Mucosa of descending colon (tissue), 3 donors: ENCODE measurements around the gene DLGAP4. TPM values are rescaled to one million over a fixed set of nuclear protein-coding genes. Genes with fewer than 3 reads are reported as not detected.

ENCODE experiments used
- ATAC-seq: fragments of 200-7000 bp; cut with Tn5 transposase; one replicate; pipeline ENCODE4 v1.9.1; 2020; ENCODE audit warnings: mild to moderate bottlenecking, moderate library complexity
- DNase-seq, 3 donors: peaks; one replicate each; pipeline ENCODE4 v3.0.0-alpha.2; 2020
- H3K36me3 ChIP-seq: fragments of 200-600 bp; one replicate; pipeline ENCODE4 v1.8.0; 2021; ENCODE audit warnings: low read depth, mild to moderate bottlenecking
- H3K4me1 ChIP-seq: fragments of 200-600 bp; one replicate; pipeline ENCODE4 v1.8.0; 2021; ENCODE audit warnings: low read depth, mild to moderate bottlenecking
- H3K4me3 ChIP-seq: fragments of 200-600 bp; one replicate; pipeline ENCODE4 v1.8.0; 2021; ENCODE audit warnings: mild to moderate bottlenecking
- H3K9me3 ChIP-seq: fragments of 200-600 bp; one replicate; pipeline ENCODE4 v1.8.0; 2021; ENCODE audit warnings: mild to moderate bottlenecking
- CTCF ChIP-seq: fragments of 200-600 bp; IDR thresholded peaks from one replicate; pipeline ENCODE4 v1.8.0; 2022; ENCODE audit warnings: antibody characterized with exemption, mild to moderate bottlenecking
- intact Hi-C, 2 donors: fragments of 100-400 bp; cut with DNase I in 1 of 2; cut with micrococcal nuclease in 1 of 2; formaldehyde crosslinking; loops; one replicate each; pipeline versions ENCODE4 v1.11.0 to v1.11.1; 2022; cut with DNase I, micrococcal nuclease
- total RNA-seq, 3 donors: library from RNA; stranded (reverse); fragmentation: NEBNext Ultra II Directional in 2 of 3; extraction: Animal tissue kit (Norgen Biotek cat#: 25700) in 2 of 3; gene quantifications; one replicate each; pipeline versions ENCODE4 v1.2.1 to v1.2.4, GENCODE V29; 2021 to 2023
- donor health status: DM: no; HTN: no; CAD: no; lungs with moderate emphysema.
- donor health status: DM: no; HTN: no; CAD: no.
- donor health status: DM: no; HTN: yes; CAD: no.

The DLGAP4 gene
- total RNA-seq, 3 donors from 2014 or later: 40.0 to 66.3 (median 43.5) TPM

DNA sequence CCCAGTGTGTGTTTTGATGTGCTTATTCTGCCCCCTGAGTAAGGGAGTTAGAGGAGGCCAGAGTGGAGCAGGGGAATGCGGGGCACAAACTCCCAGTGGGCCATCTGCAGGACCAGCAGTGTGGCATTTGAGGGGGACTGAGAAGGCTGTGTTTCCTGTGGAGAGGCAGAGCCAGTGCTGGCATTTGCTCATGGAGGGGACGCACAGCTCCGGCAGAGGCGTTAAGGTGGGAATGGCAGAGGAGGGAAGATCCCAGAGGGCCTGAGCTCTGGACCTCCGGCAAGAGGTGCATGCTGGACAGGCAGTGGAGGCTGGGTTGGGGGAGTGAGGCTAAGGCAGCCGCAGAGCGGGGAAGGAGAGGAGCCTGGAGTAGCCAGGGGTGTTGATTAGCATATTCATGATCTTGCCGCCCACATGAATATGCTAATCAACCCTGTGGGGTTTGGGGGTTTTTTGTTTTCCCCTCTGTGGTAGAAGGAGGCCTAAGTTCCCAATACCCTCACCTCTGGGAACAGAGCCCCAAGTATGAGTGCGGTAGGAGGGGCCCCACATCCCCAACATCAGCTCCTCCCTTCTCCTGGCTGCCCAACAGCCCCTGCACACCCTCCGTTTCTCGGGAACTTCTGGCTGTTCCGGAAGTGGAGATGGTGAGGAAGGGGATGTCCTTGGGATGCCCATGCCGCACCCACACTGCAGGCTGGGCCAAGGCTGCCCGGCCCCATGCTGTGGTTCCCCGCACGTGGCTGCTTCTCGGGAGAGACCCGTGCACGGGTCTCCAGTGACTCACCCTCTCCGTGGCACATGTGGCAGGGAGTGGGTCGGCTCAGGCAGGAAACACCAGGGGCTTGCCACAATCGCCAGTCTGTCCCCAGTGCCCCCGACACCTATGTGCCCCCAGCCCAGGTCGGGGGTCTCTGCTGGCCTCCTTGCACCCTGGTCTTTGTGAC lies 33.8 kb downstream of the DLGAP4 start:
- no peaks in the 10 kb centered on the region for H3K36me3 ChIP-seq
- no peaks in the 10 kb centered on the region for H3K4me1 ChIP-seq
- intact Hi-C loops: no loop called here
- no peak overlapping the region for H3K4me3 ChIP-seq
- DNase-seq (no peak), ATAC-seq (no peak)
- no peak for TF ChIP-seq CTCF
- H3K9me3 ChIP-seq: no peaks in the 10 kb centered on the region

GRCh38 chr20:36340593-36340990 lies 34.5 kb downstream of the DLGAP4 start:
- ATAC-seq: no peak
- no peaks in the 10 kb centered on the region for H3K4me1 ChIP-seq
- DNase-seq: no peak
- no peaks in the 10 kb centered on the region for H3K36me3 ChIP-seq
- TF ChIP-seq CTCF: no peak
- H3K4me3 ChIP-seq: no peak overlapping the region
- intact Hi-C loops: no loop called here
- no peaks in the 10 kb centered on the region for H3K9me3 ChIP-seq

GRCh38 chr20:36341331-36342020 lies 35.3 kb downstream of the DLGAP4 start:
- Histone ChIP-seq H3K4me3 (no peak overlapping the region), H3K4me1 (no peaks in the 10 kb centered on the region), H3K36me3 (no peaks in the 10 kb centered on the region), H3K9me3 (no peaks in the 10 kb centered on the region)
- intact Hi-C loops: no loop called here
- ATAC-seq (no peak), DNase-seq (no peak)
- TF ChIP-seq CTCF: no peak

GRCh38 chr20:36342331-36343120 lies 36.4 kb downstream of the DLGAP4 start:
- TF ChIP-seq CTCF: no peak
- H3K4me3 ChIP-seq: no peak overlapping the region

DNA sequence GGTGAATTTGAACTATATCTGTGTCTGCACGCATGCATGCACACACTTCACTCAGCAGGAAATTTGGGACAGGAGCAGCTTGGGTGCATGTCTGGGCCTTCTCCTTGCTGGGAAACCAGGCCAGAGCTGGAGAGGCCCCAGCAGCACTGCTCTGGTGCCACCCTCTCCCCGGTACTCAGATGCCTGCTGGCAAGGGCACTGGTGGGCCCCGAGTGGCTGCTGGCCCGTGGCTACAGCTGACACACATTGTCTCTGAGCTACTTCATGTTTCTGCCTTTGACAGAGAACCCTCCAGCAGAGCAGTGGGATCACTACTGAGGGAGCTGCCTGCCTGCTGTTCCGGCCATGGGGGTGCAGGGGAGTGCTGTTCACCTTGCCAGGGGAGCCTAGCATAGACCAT lies 37.5 kb downstream of the DLGAP4 start:
- Histone ChIP-seq H3K4me3 (no peak overlapping the region), H3K36me3 (no peaks in the 10 kb centered on the region), H3K4me1 (no peaks in the 10 kb centered on the region), H3K9me3 (no peaks in the 10 kb centered on the region)
- intact Hi-C loops: no loop called here
- DNase-seq: no peak
- ATAC-seq: no peak
- no peak for TF ChIP-seq CTCF

More at GRCh38 chr20:36342331-36343120, 36.4 kb downstream of the DLGAP4 start:
- H3K36me3 ChIP-seq: no peaks in the 10 kb centered on the region
- intact Hi-C loops: no loop called here
- DNase-seq: no peak
- no peak for ATAC-seq
- no peaks in the 10 kb centered on the region for H3K4me1 ChIP-seq
- no peaks in the 10 kb centered on the region for H3K9me3 ChIP-seq
